ENCODE results near the gene AK9. TPM values are rescaled to one million over a fixed set of nuclear protein-coding genes. Genes with fewer than 3 reads are reported as not detected.
"Not testable (repeated sequence)": the region's sequence is repeated elsewhere in the genome, so short reads cannot be mapped to it uniquely, and the experiment has no call there.

Gene AK9
- total RNA-seq, 1 donor from 2014 or later = 3.1 TPM

GRCh38 chr6:109626311-109626710, 64.7 kb downstream of the AK9 start:
- no peak for DNase-seq (ENCODE audit: low read depth in 2 of 2)

- no peak for DNase-seq (ENCODE audit: low read depth in 2 of 2)
Observed at GRCh38 chr6:109625199-109625598, 65.8 kb downstream of the AK9 start.

DNA sequence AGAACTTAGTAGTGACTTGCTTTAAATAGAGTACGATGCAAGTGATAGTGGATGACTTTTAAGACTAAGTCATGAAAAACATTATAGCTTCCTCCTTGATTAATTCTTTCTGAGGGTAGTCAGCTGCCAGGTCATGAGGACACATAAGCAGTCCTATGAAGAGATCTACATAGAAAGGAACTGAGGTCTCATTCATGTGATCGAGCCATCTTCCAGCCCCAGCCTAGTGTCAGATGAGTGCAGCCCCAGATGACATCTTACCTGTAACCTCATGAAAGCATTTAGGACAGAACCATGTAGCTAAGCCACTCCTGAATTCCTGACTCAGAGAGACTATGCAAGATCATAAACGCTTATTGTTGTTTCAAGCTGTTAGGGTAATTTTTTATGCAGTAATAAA, 67.7 kb downstream of the AK9 start:
- DNase-seq (ENCODE audit: low read depth in 2 of 2) = no peak

DNA sequence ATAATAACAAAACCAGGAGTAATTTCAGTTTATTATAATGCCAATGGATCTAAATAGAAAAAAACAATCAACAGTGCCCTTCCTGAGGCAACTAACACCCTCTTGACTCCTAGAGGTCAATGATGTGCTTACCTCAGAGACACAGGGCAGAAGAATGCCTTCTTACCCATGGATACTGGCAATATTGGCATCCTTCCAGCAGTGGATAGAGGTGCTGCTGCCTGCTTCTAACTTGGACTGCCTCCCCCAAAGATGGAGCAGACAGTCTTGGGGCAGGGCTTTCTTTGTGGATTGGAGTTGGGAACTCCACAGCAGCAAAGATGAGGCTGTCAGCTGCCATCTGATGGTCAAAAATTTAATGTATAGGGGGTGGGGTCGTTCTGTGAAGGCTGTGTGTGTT, 78.7 kb downstream of the AK9 start:
- DNase-seq (ENCODE audit: low read depth in 2 of 2) = no peak

DNA sequence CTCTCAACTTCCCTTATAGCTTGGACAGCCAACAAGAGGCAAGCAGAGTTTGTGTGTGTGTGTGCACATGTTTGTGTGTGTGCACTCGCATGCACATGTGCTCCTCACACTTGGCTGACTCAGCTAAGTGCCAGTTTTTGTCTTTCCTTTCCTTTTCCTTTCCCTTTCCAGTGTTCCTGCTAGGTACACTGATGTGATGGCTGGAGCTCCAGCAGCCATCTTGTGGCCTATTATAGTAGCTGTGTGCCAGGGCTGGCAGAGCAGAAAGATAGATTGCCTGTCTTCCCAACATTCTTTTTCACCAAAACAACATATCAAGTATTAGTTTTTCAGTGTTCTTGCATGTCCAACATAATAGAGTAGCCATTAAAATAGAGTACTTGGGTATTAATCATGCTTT, 79.5 kb downstream of the AK9 start:
- no peak for DNase-seq (ENCODE audit: low read depth in 2 of 2)

DNA sequence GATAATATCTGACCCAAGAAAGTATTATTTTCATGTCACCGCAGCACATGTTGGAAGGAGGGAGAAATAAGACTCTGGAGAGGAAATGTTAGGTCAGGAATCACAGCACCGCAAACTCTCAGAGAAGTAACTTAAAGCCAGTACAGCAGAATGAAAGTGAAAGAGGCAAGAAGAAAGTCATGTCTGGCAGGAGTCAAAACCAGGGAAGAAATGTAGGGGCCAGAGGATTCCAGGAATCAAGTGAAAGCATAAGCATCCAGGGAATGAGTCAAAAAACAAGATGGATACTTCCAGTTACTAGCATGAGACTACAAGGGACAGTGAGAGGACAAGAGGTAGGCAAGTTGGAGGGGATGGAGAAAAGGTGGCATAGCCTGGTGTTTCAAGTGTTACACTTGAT, 80.4 kb downstream of the AK9 start:
- DNase-seq (ENCODE audit: low read depth in 2 of 2) = no peak

- no peak for DNase-seq (ENCODE audit: low read depth in 2 of 2)
Observed at GRCh38 chr6:109609737-109610136, 81.3 kb downstream of the AK9 start.

DNA sequence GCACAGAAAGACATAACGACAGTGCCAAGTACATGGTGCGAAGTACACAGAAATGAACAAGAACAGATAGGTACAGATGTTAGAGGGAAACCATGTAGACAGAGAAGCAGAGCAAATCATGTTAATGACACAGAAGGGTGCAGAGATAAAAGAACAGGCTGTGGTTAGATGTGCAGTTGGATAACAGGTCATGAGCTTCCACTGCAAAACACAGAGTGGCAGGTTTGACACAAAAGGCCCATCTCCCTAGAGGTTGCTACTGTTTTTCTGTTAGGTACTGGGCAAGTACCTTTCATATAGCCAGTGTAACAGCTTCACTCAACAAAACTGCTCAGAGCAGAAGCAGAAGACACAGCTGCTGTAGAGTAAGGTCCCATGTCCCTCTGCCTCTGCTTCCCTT, 84.6 kb downstream of the AK9 start:
- DNase-seq (ENCODE audit: low read depth in 2 of 2) = no peak

- peak; percentile 21 to 71 for DNase-seq (ENCODE audit: low read depth in 2 of 2)
Observed at GRCh38 chr6:109595998-109596397, 95.0 kb downstream of the AK9 start.

DNA sequence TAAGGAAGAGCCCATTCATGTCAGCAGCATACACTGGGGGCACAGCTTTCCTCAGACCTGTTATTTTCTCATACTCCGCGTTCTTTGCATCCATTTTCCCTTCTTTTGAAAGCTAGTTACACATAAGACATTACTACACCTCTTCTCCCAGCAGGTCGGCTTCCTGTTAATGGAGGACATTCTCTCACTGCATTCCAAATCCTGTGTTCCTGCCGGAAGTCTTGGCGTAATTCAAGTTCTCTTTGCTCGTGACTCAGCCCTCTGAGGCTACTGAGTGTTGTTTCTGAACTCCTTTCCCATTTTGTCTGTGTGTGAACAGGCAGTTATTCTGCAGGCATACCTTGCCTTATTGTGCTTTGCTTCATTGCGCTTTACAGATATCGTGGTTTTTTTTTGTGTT, 110.5 kb downstream of the AK9 start:
- DNase-seq (ENCODE audit: low read depth in 2 of 2) = peak in 1 of 2 donors; percentile 43

- no peak for DNase-seq (ENCODE audit: low read depth in 2 of 2)
Observed at GRCh38 chr6:109579361-109579760, 111.6 kb downstream of the AK9 start.

GRCh38 chr6:109569901-109570300, 121.1 kb downstream of the AK9 start:
- not testable (repeated sequence) for DNase-seq (ENCODE audit: low read depth in 2 of 2)

GRCh38 chr6:109561844-109562243, 129.2 kb downstream of the AK9 start:
- no peak for DNase-seq (ENCODE audit: low read depth in 2 of 2)

GRCh38 chr6:109531446-109531845, 159.6 kb downstream of the AK9 start:
- no peak for DNase-seq (ENCODE audit: low read depth in 2 of 2)

GRCh38 chr6:109527989-109528388, 163.0 kb downstream of the AK9 start:
- no peak for DNase-seq (ENCODE audit: low read depth in 2 of 2)

GRCh38 chr6:109526905-109527628, 163.9 kb downstream of the AK9 start:
- peak; percentile 53 to 71 for DNase-seq (ENCODE audit: low read depth in 2 of 2)

DNA sequence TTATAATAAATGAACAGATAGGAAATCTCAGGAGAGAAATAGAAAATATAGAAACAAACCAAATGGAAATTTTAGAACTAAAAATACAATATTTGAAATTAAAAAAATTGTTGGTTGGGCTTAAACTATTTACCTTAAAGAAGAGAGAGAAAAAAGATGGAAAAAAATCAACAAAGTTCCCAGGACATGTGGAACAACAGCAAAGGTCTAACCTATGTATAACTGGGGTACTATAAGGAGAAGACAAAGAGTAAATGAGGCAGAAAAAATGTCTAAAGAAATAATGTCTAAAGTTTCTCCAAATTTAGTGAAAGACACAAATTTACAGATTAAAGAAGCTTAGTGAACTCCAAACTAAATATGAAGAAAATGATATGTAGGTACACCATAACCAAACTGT, 166.9 kb downstream of the AK9 start:
- no peak for DNase-seq (ENCODE audit: low read depth in 2 of 2)

GRCh38 chr6:109523478-109523877, 167.5 kb downstream of the AK9 start:
- no peak for DNase-seq (ENCODE audit: low read depth in 2 of 2)

DNA sequence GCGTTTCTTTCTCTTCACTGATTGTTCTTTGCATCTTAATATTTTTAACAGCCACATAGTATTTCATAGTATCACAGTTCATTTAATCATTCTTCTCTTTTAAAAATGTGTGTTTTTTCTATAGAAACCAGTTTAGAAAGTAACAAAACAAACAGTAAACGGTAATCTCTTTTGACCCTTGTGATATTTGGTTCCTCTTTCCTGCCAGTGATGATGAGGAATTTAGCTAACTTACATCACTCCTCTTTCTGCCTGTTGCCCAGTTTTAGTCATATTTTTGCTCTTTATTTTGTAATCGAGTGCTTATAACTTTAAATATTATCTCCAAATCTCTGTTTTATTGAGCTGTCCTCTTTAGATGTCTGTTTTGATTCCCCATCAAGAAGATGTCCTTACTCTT, 169.9 kb downstream of the AK9 start:
- no peak for DNase-seq (ENCODE audit: low read depth in 2 of 2)

DNA sequence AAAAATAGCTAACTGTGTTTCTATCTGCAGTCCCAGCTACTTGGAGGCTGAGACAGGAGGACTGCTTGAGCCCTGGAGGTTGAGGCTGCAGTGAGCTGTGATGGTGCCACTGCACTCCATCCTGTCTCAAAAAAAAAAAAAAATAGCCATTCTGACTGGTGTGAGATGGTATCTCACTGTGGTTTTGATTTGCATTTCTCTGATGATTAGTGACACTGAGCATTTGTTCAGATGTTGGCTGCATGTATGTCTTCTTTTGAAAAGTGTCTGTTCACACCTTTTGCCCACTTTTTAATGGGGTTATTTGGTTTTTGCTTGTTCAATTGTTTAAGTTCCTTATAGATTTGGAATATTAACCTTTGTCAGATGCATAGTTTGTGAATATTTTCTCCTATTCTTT, 171.4 kb downstream of the AK9 start:
- DNase-seq (ENCODE audit: low read depth in 2 of 2) = not testable (repeated sequence)

- DNase-seq (ENCODE audit: low read depth in 2 of 2) = no peak
Observed at GRCh38 chr6:109516929-109517328, 174.1 kb downstream of the AK9 start.

DNA sequence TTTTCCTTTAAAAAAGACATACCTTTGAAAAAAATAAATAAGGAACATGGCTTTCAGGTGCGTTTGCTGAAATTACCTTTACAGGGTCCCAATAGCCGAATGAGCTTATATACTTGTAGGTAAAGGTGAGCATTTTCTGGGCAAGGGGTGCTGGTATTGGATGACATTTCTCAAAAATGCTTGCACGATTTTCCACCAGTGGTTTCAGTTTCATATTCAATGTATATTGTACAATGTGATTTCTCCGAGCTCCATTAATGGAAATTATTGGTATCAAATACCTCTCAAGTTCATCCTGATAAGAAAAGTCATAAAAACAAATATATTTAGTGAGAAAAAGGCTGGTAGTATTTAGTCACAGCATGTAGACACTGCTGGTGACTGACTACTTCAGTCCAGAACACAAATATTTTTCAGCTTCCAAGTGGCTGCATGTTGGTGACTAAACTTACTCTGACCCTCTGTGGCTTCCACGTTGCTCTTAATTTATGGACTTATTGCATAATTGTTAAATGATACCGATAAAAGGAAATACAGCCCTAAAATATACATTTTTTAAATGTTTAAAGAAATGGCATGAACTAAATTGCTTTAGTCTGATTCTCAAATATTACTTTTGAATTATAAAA, 175.1 kb downstream of the AK9 start:
- DNase-seq (ENCODE audit: low read depth in 2 of 2) = no peak

GRCh38 chr6:109514946-109515345, 176.1 kb downstream of the AK9 start:
- no peak for DNase-seq (ENCODE audit: low read depth in 2 of 2)
